Heart left ventricle (tissue), 13 donors: ENCODE data around the gene VAMP2.

Experiments
- POLR2A ChIP-seq, 2 donors: fragments of 450-650 bp; IDR thresholded peaks; one replicate each; pipeline ENCODE4 v1.6.1; 2017; ENCODE audit warnings: antibody characterized with exemption in 2 of 2, mild to moderate bottlenecking in 2 of 2, moderate library complexity in 2 of 2
- TF ChIP-seq, protein P1 (sequence below), 12 donors: fragments of 200-600 bp; sonication (generic) in 4 of 12; IDR thresholded peaks; one replicate each; pipeline versions ENCODE4 v1.5.0 to v1.8.0; 2018 to 2022; ENCODE audit warnings: antibody characterized with exemption in 12 of 12, mild to moderate bottlenecking in 5 of 12
- donor health status: ischemic (EF 13 %, LVEDD 7.1; RV severe dilation, severe dysfunction).
- donor health status: DM: no; HTN: yes; CAD: no.
- donor health status: DM: no; HTN: no; CAD: no.
- donor health status: ischemic (EF 25% LVEDD 6.9; RV normal size, moderate dysfunction).
- donor health status: ischemic (EF 25% LVEDD 5.7; RV mildly dilated, moderate dysfunction).
- donor health status: ischemic (EF 35%, LVEDD 5.7; RV mildly dilated, moderate dysfunction).
- donor health status: nonischemic (EF 11% LVEDD 7.7; RV severe dilation, severe dysfunction).
- donor health status: DM: yes; HTN: yes; CAD: no.
- donor health status: PGD.
- donor health status: ischemic (EF 29% LVEDD 5.4; RV normal size, mild dysfunction).
- donor health status: nonischemic (EF 23%, LVEDD 6.1; RV moderate dilation, normal function).

DNA sequence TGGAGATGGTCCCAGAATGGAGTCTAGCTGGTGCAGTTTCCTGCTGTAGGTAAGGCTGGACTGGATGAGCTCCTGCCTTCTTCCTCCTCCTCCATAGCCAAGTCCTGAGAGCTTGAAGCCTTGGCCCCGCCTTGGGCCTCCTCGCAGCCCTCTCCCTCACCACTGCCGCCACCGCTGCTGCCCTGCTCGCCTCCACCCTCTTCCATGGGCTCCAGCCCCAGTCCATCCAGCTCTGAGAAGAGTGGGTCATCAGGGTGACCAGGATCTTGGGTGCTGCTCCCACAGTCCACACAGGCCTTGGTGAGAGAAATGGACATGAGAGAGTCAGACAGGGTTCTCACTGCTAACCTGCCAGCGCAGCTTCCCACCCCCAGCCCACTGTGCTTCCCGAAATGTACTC lies 21.7 kb downstream of the VAMP2 start:
- TF ChIP-seq, protein P1, sequence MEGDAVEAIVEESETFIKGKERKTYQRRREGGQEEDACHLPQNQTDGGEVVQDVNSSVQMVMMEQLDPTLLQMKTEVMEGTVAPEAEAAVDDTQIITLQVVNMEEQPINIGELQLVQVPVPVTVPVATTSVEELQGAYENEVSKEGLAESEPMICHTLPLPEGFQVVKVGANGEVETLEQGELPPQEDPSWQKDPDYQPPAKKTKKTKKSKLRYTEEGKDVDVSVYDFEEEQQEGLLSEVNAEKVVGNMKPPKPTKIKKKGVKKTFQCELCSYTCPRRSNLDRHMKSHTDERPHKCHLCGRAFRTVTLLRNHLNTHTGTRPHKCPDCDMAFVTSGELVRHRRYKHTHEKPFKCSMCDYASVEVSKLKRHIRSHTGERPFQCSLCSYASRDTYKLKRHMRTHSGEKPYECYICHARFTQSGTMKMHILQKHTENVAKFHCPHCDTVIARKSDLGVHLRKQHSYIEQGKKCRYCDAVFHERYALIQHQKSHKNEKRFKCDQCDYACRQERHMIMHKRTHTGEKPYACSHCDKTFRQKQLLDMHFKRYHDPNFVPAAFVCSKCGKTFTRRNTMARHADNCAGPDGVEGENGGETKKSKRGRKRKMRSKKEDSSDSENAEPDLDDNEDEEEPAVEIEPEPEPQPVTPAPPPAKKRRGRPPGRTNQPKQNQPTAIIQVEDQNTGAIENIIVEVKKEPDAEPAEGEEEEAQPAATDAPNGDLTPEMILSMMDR (IDR thresholded peaks at IDR 0.05): no peak
- TF ChIP-seq POLR2A (IDR thresholded peaks at IDR 0.05): no peak
